ENCODE data around the gene RIPK3.

The RIPK3 gene

DNA sequence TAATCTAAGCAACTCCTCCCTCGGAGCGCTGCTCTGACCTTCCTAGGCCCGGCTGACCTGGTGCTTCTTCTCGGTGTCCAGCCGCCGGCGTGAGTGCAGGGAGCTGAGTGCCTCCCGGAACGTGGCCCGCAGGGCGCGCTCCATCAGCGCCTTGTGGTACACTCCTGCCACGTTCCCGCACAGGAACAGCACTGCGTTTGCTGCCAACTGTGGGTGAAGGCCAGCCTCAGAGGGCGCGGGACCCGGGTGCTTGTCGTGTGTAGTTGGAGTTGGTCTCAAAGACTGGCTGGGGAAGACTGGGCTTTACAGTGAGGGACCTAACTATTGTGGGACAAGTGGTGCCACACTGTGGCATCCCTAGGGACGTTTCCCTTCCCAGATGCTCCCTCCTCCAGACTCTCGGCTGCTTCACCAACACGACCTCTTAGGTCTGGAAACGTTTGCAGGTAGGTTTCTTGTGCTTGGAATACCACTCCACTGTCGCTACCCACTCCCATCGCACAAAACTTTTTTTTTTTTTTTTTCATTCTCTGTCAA, 8.0 kb downstream of the RIPK3 start:
- Histone ChIP-seq H4K8ac (ENCODE audit: low read depth, low read length) (no peak overlapping the region), H2AK5ac (ENCODE audit: low read length) (no peak overlapping the region), H3K4ac (ENCODE audit: low read depth, low read length) (no peak overlapping the region), H3K27ac (ENCODE audit: low read depth, low read length) (no peak overlapping the region), H3K36me3 (ENCODE audit: control insufficient read depth in 1 of 2, insufficient read depth in 2 of 2, low read length in 2 of 2) (no peaks in the 10 kb centered on the region), H2BK120ac (ENCODE audit: insufficient read depth, low read length, poor library complexity) (no peak overlapping the region), H3K4me1 (ENCODE audit: control insufficient read depth in 1 of 2, insufficient read depth in 2 of 2, low read length in 2 of 2) (peaks cover 24 to 26% of the 10 kb centered on the region in 2 experiments), H3K27me3 (ENCODE audit: insufficient read depth, low read length) (peaks cover 10% of the 10 kb centered on the region), H3K4me2 (ENCODE audit: low read length) (no peak overlapping the region), H3K18ac (ENCODE audit: low read length) (no peak overlapping the region), H3K79me1 (ENCODE audit: low read length) (peaks cover 4% of the 10 kb centered on the region), H3K23ac (ENCODE audit: low read length) (no peak overlapping the region), H2AFZ (ENCODE audit: insufficient read depth, low read length, poor library complexity) (no peak overlapping the region), H3K14ac (ENCODE audit: low read length) (no peak overlapping the region), H3K4me3 (ENCODE audit: low read depth, low read length) (no peak overlapping the region), H2BK12ac (ENCODE audit: low read length) (no peak overlapping the region), H2BK5ac (ENCODE audit: low read depth, low read length, poor library complexity) (no peak overlapping the region), H4K12ac (ENCODE audit: low read depth, low read length) (no peak overlapping the region), H4K91ac (ENCODE audit: low read depth, low read length) (no peak overlapping the region), H3K79me2 (ENCODE audit: control insufficient read depth, insufficient read depth, low read length, poor library complexity) (peaks cover 3% of the 10 kb centered on the region), H3K9me3 (ENCODE audit: insufficient read depth, low read depth, low read length) (peaks cover 2% of the 10 kb centered on the region), H3K9ac (ENCODE audit: low read length) (no peak overlapping the region)
- no CpG with 5 or more reads among the region's 26 CpGs for WGBS (ENCODE audit: extremely low coverage, insufficient coverage, insufficient read length)
- no peak for DNase-seq

DNA sequence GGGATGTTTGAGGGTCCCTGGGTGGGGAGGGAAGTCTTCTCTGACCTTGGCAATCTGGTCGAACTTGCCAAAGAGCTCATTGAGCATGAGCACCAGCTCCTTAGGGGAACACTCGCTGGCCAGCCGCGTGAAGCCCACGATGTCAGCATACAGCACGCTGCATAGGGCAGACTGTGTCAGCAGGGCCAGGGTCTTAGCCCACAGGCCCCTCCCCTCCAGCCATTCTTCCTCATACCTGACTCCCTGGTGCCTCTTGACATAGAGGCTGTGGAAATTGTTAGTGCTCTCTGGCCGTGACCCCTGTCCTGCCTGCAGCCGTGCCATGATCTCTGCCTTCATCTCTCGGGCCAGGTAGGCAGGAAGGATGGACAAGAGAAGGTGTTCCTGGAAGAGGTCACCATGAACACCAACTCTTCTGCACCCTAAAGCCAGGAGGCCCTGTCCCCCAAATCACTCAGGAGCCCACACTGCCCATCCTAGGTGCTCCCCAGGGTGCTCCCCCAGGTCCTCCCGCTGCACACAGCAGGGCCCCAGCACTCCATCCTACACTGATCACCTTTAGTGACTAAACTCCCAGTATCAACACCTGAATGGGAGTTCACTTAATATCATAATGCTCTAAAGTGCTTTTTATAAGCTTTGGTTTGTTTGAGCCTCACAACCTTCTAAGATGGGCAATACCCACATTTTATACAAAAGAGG, 8.7 kb downstream of the RIPK3 start:
- no peak overlapping the region for H2BK12ac ChIP-seq (ENCODE audit: low read length)
- peaks cover 10% of the 10 kb centered on the region for H3K27me3 ChIP-seq (ENCODE audit: insufficient read depth, low read length)
- no peak overlapping the region for H2AK5ac ChIP-seq (ENCODE audit: low read length)
- no peak overlapping the region for H3K23ac ChIP-seq (ENCODE audit: low read length)
- no peak overlapping the region for H4K12ac ChIP-seq (ENCODE audit: low read depth, low read length)
- H3K9ac ChIP-seq (ENCODE audit: low read length), result no peak overlapping the region
- H3K4me1 ChIP-seq (ENCODE audit: control insufficient read depth in 1 of 2, insufficient read depth in 2 of 2, low read length in 2 of 2), result peaks cover 23 to 26% of the 10 kb centered on the region in 2 experiments
- WGBS (ENCODE audit: extremely low coverage, insufficient coverage, insufficient read length), result no CpG with 5 or more reads among the region's 10 CpGs
- DNase-seq, result no peak
- H3K4me2 ChIP-seq (ENCODE audit: low read length), result no peak overlapping the region
- no peak overlapping the region for H3K27ac ChIP-seq (ENCODE audit: low read depth, low read length)
- no peaks in the 10 kb centered on the region for H3K36me3 ChIP-seq (ENCODE audit: control insufficient read depth in 1 of 2, insufficient read depth in 2 of 2, low read length in 2 of 2)
- no peak overlapping the region for H3K4me3 ChIP-seq (ENCODE audit: low read depth, low read length)
- no peak overlapping the region for H4K8ac ChIP-seq (ENCODE audit: low read depth, low read length)
- H3K18ac ChIP-seq (ENCODE audit: low read length), result no peak overlapping the region
- H3K9me3 ChIP-seq (ENCODE audit: insufficient read depth, low read depth, low read length), result peaks cover 2% of the 10 kb centered on the region
- H2BK5ac ChIP-seq (ENCODE audit: low read depth, low read length, poor library complexity), result no peak overlapping the region
- H2BK120ac ChIP-seq (ENCODE audit: insufficient read depth, low read length, poor library complexity), result no peak overlapping the region
- no peak overlapping the region for H4K91ac ChIP-seq (ENCODE audit: low read depth, low read length)
- H2AFZ ChIP-seq (ENCODE audit: insufficient read depth, low read length, poor library complexity), result no peak overlapping the region
- no peak overlapping the region for H3K14ac ChIP-seq (ENCODE audit: low read length)
- H3K4ac ChIP-seq (ENCODE audit: low read depth, low read length), result no peak overlapping the region
- peaks cover 3% of the 10 kb centered on the region for H3K79me2 ChIP-seq (ENCODE audit: control insufficient read depth, insufficient read depth, low read length, poor library complexity)
- H3K79me1 ChIP-seq (ENCODE audit: low read length), result peaks cover 4% of the 10 kb centered on the region

DNA sequence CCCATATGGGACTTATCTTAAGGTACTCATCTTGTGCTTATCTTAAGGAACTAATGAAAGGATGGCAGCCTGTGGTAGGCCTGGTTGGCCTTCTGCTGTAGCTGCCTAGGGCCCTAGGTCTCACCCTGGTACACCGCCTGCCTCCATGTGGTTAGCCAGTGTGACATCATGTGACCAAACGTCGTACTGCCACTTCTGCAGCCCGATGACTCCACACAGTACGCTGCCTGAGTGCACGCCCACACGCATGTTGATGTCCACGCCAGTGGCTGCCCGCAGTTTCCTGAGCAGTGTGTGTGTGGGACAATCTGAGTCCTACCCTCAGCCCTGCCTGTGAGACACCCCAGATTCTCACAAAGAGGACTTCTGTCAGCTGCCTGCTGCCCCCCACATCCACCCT, 10.1 kb downstream of the RIPK3 start:
- Histone ChIP-seq H4K12ac (ENCODE audit: low read depth, low read length) (no peak overlapping the region), H2BK5ac (ENCODE audit: low read depth, low read length, poor library complexity) (no peak overlapping the region), H2AK5ac (ENCODE audit: low read length) (no peak overlapping the region), H2BK12ac (ENCODE audit: low read length) (no peak overlapping the region), H3K18ac (ENCODE audit: low read length) (no peak overlapping the region), H3K4ac (ENCODE audit: low read depth, low read length) (no peak overlapping the region), H3K4me3 (ENCODE audit: low read depth, low read length) (no peak overlapping the region), H3K36me3 (ENCODE audit: control insufficient read depth in 1 of 2, insufficient read depth in 2 of 2, low read length in 2 of 2) (no peaks in the 10 kb centered on the region), H3K9me3 (ENCODE audit: insufficient read depth, low read depth, low read length) (peaks cover 2% of the 10 kb centered on the region), H3K14ac (ENCODE audit: low read length) (no peak overlapping the region), H2AFZ (ENCODE audit: insufficient read depth, low read length, poor library complexity) (no peak overlapping the region), H4K8ac (ENCODE audit: low read depth, low read length) (no peak overlapping the region), H4K91ac (ENCODE audit: low read depth, low read length) (no peak overlapping the region), H3K4me1 (ENCODE audit: control insufficient read depth in 1 of 2, insufficient read depth in 2 of 2, low read length in 2 of 2) (peaks cover 10 to 14% of the 10 kb centered on the region in 2 experiments), H3K4me2 (ENCODE audit: low read length) (no peak overlapping the region), H3K79me1 (ENCODE audit: low read length) (peaks cover 3% of the 10 kb centered on the region), H3K23ac (ENCODE audit: low read length) (no peak overlapping the region), H3K9ac (ENCODE audit: low read length) (no peak overlapping the region), H3K79me2 (ENCODE audit: control insufficient read depth, insufficient read depth, low read length, poor library complexity) (peaks cover 2% of the 10 kb centered on the region), H2BK120ac (ENCODE audit: insufficient read depth, low read length, poor library complexity) (no peak overlapping the region), H3K27ac (ENCODE audit: low read depth, low read length) (no peak overlapping the region), H3K27me3 (ENCODE audit: insufficient read depth, low read length) (peaks cover 7% of the 10 kb centered on the region)
- peak in 1 of 2 donors; percentile 29 for DNase-seq
- WGBS (ENCODE audit: extremely low coverage, insufficient coverage, insufficient read length), result no CpG with 5 or more reads among the region's 9 CpGs

DNA sequence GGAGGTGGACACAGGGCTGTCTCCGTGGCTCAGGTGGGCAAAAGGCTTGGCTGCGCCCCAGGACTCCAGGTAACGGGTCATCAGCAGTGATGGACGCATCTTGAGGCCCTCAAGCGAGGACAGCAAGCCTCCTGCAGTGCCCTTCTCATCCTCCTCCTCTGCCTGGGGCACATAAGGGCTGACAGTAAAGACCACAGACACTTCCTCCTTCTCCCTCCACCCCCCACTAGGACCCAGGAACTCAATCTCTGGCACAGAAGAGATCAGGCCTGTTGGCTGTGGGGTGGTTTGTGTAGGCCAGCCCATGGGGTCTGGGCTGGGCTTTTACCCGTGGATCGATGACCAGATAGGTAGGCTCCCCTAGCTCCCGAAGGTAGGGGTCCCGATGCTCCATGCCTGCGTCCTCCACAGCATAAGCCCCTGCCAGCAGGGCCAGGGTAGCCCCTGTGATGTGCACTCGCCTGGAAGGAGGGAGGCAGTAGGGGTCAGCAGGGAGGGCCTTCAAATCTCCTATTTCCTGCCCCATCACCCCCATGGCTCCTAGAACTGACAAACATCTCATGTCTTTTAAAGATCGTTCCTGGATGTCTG, 10.6 kb downstream of the RIPK3 start:
- no peak overlapping the region for H2AFZ ChIP-seq (ENCODE audit: insufficient read depth, low read length, poor library complexity)
- no peak overlapping the region for H3K27ac ChIP-seq (ENCODE audit: low read depth, low read length)
- no peak overlapping the region for H3K18ac ChIP-seq (ENCODE audit: low read length)
- H4K12ac ChIP-seq (ENCODE audit: low read depth, low read length), result no peak overlapping the region
- H4K91ac ChIP-seq (ENCODE audit: low read depth, low read length), result no peak overlapping the region
- peaks cover 8 to 12% of the 10 kb centered on the region in 2 experiments for H3K4me1 ChIP-seq (ENCODE audit: control insufficient read depth in 1 of 2, insufficient read depth in 2 of 2, low read length in 2 of 2)
- no peak overlapping the region for H3K23ac ChIP-seq (ENCODE audit: low read length)
- H2BK120ac ChIP-seq (ENCODE audit: insufficient read depth, low read length, poor library complexity), result no peak overlapping the region
- no peak for DNase-seq
- H3K27me3 ChIP-seq (ENCODE audit: insufficient read depth, low read length), result peaks cover 1% of the 10 kb centered on the region
- no peak overlapping the region for H2AK5ac ChIP-seq (ENCODE audit: low read length)
- no CpG with 5 or more reads among the region's 12 CpGs for WGBS (ENCODE audit: extremely low coverage, insufficient coverage, insufficient read length)
- H3K36me3 ChIP-seq (ENCODE audit: control insufficient read depth in 1 of 2, insufficient read depth in 2 of 2, low read length in 2 of 2), result no peaks in the 10 kb centered on the region
- no peak overlapping the region for H2BK12ac ChIP-seq (ENCODE audit: low read length)
- H3K4ac ChIP-seq (ENCODE audit: low read depth, low read length), result no peak overlapping the region
- no peak overlapping the region for H3K4me3 ChIP-seq (ENCODE audit: low read depth, low read length)
- H4K8ac ChIP-seq (ENCODE audit: low read depth, low read length), result no peak overlapping the region
- peaks cover 2% of the 10 kb centered on the region for H3K9me3 ChIP-seq (ENCODE audit: insufficient read depth, low read depth, low read length)
- no peaks in the 10 kb centered on the region for H3K79me2 ChIP-seq (ENCODE audit: control insufficient read depth, insufficient read depth, low read length, poor library complexity)
- H3K14ac ChIP-seq (ENCODE audit: low read length), result no peak overlapping the region
- no peak overlapping the region for H3K4me2 ChIP-seq (ENCODE audit: low read length)
- no peaks in the 10 kb centered on the region for H3K79me1 ChIP-seq (ENCODE audit: low read length)
- H2BK5ac ChIP-seq (ENCODE audit: low read depth, low read length, poor library complexity), result no peak overlapping the region
- H3K9ac ChIP-seq (ENCODE audit: low read length), result no peak overlapping the region
